ENCODE measurements around the gene ANXA3.
"Not testable (repeated sequence)": the region's sequence is repeated elsewhere in the genome, so short reads cannot be mapped to it uniquely, and the experiment has no call there.

Gene ANXA3

DNA sequence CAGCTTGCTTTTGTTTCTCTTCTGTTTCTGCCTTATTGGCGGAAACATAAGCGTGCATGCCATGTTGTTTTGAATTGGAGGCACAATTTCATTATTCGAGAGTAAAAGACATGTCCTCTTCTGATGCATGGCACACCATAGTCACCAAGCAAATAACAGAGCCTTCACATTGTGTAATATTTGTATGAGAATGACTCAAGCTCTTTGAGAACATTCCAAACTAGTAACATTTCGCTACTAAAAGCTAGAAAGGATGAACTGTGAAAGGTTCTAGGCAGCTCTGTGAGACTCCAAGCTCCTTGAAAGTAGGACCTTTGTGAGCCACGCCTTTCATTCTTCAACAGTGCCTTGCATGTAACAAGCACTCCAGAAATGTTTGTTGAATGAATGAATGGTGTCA is 9.2 kb upstream of the ANXA3 start:
- Histone ChIP-seq H3K36me3 (ENCODE audit: insufficient read depth) (no peaks in the 10 kb centered on the region), H3K4me3 (IDR thresholded peaks at IDR 0.05; ENCODE audit: insufficient read depth, low read depth, low read length) (no peak overlapping the region), H3K27me3 (ENCODE audit: insufficient read depth, low read depth) (no peaks in the 10 kb centered on the region), H3K79me2 (ENCODE audit: insufficient read depth, low read depth) (no peaks in the 10 kb centered on the region), H3K27ac (no peak overlapping the region), H3K4me2 (no peak overlapping the region), H2AFZ (ENCODE audit: low read depth) (no peak overlapping the region), H4K20me1 (ENCODE audit: insufficient read depth) (no peaks in the 10 kb centered on the region), H3K4me1 (ENCODE audit: low read depth, poor library complexity, severe bottlenecking) (no peaks in the 10 kb centered on the region), H3K9ac (no peak overlapping the region)
- TF ChIP-seq, protein P1, sequence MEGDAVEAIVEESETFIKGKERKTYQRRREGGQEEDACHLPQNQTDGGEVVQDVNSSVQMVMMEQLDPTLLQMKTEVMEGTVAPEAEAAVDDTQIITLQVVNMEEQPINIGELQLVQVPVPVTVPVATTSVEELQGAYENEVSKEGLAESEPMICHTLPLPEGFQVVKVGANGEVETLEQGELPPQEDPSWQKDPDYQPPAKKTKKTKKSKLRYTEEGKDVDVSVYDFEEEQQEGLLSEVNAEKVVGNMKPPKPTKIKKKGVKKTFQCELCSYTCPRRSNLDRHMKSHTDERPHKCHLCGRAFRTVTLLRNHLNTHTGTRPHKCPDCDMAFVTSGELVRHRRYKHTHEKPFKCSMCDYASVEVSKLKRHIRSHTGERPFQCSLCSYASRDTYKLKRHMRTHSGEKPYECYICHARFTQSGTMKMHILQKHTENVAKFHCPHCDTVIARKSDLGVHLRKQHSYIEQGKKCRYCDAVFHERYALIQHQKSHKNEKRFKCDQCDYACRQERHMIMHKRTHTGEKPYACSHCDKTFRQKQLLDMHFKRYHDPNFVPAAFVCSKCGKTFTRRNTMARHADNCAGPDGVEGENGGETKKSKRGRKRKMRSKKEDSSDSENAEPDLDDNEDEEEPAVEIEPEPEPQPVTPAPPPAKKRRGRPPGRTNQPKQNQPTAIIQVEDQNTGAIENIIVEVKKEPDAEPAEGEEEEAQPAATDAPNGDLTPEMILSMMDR (conservative IDR thresholded peaks at IDR 0.05; ENCODE audit: low read depth, low read length), result no peak

DNA sequence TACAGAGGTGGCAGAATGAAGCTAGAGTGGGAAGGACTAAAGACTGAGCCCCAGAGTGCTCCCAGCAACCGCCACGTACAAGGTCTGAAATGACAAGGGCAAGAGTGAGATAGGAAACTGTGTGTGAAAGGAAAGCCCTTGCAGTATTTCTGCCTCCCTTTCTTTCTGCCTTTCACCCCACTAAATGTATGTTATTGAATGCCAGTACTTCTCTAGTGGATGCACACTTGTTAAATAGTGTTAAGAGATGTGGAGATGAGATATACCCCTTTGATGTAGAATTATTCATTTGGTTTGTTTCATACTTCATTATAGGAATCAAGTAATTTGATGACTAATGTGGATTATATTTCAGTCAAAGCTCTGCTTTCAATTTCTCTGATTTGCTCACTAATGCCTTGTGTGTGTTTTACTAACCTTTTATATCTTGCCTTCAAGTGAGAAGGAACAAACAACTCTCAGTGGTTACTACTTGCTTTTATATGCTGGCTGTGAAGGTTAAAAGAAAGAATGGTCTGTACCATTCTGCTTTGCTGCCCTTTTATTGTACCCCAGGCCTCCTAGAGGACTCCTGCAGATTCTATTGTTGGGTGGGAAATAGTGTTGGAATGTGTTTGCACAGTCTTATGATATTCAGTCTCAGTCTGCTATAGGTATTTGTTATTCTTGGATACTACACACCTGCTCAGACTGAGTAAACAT is 8.0 kb upstream of the ANXA3 start:
- Histone ChIP-seq H2AFZ (ENCODE audit: low read depth) (no peak overlapping the region), H3K27me3 (ENCODE audit: insufficient read depth, low read depth) (no peaks in the 10 kb centered on the region), H4K20me1 (ENCODE audit: insufficient read depth) (no peaks in the 10 kb centered on the region), H3K4me3 (IDR thresholded peaks at IDR 0.05; ENCODE audit: insufficient read depth, low read depth, low read length) (no peak overlapping the region), H3K36me3 (ENCODE audit: insufficient read depth) (no peaks in the 10 kb centered on the region), H3K79me2 (ENCODE audit: insufficient read depth, low read depth) (no peaks in the 10 kb centered on the region), H3K27ac (no peak overlapping the region), H3K9ac (no peak overlapping the region), H3K4me2 (no peak overlapping the region), H3K4me1 (ENCODE audit: low read depth, poor library complexity, severe bottlenecking) (no peaks in the 10 kb centered on the region)
- TF ChIP-seq, protein P1 (conservative IDR thresholded peaks at IDR 0.05; ENCODE audit: low read depth, low read length), result no peak

DNA sequence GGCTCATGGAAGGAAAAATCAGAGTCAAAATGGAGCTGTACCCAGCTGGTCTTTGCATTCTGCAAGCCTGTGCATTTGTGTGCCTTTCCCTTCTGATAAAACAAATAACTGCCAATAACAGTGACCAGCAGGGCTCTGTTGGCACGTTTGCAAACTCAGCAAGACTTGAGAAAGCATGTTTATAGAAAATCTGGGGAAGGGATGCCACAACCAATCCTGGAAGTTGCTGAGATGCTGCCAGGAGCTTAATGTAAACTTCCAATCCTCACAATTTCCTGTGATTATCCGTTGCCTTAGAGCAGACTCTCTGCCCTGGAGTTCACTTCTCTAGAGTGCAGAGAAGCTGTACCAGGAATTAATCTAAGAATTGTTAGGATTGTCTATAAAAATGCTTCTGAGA is 6.9 kb upstream of the ANXA3 start:
- Histone ChIP-seq H3K27me3 (ENCODE audit: insufficient read depth, low read depth) (no peaks in the 10 kb centered on the region), H3K79me2 (ENCODE audit: insufficient read depth, low read depth) (no peaks in the 10 kb centered on the region), H3K4me3 (IDR thresholded peaks at IDR 0.05; ENCODE audit: insufficient read depth, low read depth, low read length) (no peak overlapping the region), H3K4me2 (no peak overlapping the region), H2AFZ (ENCODE audit: low read depth) (no peak overlapping the region), H4K20me1 (ENCODE audit: insufficient read depth) (no peaks in the 10 kb centered on the region), H3K9ac (no peak overlapping the region), H3K27ac (no peak overlapping the region), H3K36me3 (ENCODE audit: insufficient read depth) (no peaks in the 10 kb centered on the region), H3K4me1 (ENCODE audit: low read depth, poor library complexity, severe bottlenecking) (no peaks in the 10 kb centered on the region)
- TF ChIP-seq, protein P1 (conservative IDR thresholded peaks at IDR 0.05; ENCODE audit: low read depth, low read length), result no peak

DNA sequence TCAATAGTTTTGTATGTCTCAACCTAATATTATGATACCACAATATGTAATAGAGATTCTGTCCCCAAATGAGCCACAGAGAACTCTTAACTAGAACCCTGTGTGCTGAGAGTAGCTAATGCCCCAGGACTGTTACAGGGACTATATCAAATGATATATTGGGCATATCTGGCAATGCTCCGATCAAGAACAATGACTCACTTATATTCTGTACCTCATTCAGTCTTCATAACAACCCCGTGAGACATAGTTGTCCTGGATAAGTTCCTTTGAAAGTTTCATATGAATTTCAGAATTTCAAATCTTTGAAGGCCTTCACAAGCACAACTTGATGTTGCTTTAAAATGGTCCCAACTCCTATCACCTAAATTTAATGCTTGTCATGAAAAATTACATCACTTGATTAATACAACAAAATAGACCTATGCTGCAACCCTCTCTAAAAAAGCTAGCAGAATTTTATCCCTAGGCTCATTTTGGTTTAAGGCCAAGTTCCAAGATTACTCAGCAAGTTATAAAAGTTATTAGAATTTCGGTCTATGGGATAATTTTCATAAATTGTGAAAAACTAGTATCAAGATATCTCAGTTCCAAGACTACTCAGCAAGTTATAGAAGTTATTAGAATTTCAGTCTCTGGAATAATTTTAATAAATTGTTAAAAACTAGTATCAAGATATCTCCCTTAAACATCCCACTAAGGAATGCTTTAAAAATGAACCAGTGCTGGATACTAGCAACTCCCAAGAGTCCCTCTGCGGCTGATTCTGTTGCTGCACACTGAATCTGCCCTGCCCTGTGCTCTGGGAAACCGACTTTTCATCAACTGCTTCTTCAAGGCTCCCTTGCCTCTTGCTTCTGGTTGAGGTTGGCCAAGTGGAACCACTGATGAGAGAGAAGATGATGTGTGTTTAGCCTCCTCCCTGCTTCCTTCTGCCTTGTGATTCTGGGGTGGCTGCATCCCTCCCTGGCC is 6.0 kb upstream of the ANXA3 start:
- H3K27ac ChIP-seq, result no peak overlapping the region
- H2AFZ ChIP-seq (ENCODE audit: low read depth), result no peak overlapping the region
- no peak overlapping the region for H3K4me3 ChIP-seq (IDR thresholded peaks at IDR 0.05; ENCODE audit: insufficient read depth, low read depth, low read length)
- H3K9ac ChIP-seq, result no peak overlapping the region
- no peaks in the 10 kb centered on the region for H3K4me1 ChIP-seq (ENCODE audit: low read depth, poor library complexity, severe bottlenecking)
- TF ChIP-seq, protein P1 (conservative IDR thresholded peaks at IDR 0.05; ENCODE audit: low read depth, low read length), result no peak
- H3K79me2 ChIP-seq (ENCODE audit: insufficient read depth, low read depth), result no peaks in the 10 kb centered on the region
- H3K27me3 ChIP-seq (ENCODE audit: insufficient read depth, low read depth), result no peaks in the 10 kb centered on the region
- no peak overlapping the region for H3K4me2 ChIP-seq
- H3K36me3 ChIP-seq (ENCODE audit: insufficient read depth), result no peaks in the 10 kb centered on the region
- no peaks in the 10 kb centered on the region for H4K20me1 ChIP-seq (ENCODE audit: insufficient read depth)

DNA sequence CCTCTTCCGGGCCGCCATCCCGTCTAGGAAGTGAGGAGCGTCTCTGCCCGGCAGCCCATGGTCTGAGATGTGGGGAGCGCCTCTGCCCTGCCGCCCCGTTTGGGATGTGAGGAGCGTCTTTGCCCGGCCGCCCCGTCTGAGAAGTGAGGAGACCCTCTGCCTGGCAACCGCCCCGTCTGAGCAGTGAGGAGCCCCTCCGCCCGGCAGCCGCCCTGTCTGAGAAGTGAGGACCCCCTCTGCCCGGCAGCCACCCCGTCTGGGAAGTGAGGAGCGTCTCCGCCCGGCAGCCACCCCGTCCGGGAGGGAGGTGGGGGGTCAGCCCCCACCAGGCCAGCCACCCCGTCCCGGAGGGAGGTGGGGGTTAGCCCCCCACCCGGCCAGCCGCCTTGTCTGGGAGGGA is 3.7 kb upstream of the ANXA3 start:
- H2AFZ ChIP-seq (ENCODE audit: low read depth); H3K4me2 ChIP-seq; H4K20me1 ChIP-seq (ENCODE audit: insufficient read depth); H3K79me2 ChIP-seq (ENCODE audit: insufficient read depth, low read depth); H3K36me3 ChIP-seq (ENCODE audit: insufficient read depth); H3K4me1 ChIP-seq (ENCODE audit: low read depth, poor library complexity, severe bottlenecking); H3K9ac ChIP-seq; H3K27ac ChIP-seq; H3K27me3 ChIP-seq (ENCODE audit: insufficient read depth, low read depth); H3K4me3 ChIP-seq (IDR thresholded peaks at IDR 0.05; ENCODE audit: insufficient read depth, low read depth, low read length): not testable (repeated sequence)

DNA sequence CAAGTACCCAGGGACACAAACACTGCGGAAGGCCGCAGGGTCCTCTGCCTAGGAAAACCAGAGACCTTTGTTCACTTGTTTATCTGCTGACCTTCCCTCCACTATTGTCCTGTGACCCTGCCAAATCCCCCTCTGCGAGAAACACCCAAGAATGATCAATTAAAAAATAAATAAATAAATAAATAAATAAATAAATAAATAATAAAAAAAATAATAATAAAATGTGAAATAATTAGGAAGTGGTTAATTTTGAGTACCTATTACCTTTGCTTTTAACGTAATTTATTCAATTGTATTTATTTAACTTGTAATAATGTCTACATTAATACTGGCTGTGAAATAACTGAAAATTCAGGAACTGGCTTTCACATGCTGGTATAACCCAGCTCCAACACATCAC is 2.7 kb upstream of the ANXA3 start:
- not testable (repeated sequence) for H3K79me2 ChIP-seq (ENCODE audit: insufficient read depth, low read depth); H2AFZ ChIP-seq (ENCODE audit: low read depth); H3K27me3 ChIP-seq (ENCODE audit: insufficient read depth, low read depth); H3K9ac ChIP-seq; H3K4me3 ChIP-seq (IDR thresholded peaks at IDR 0.05; ENCODE audit: insufficient read depth, low read depth, low read length); H4K20me1 ChIP-seq (ENCODE audit: insufficient read depth); H3K36me3 ChIP-seq (ENCODE audit: insufficient read depth); H3K4me2 ChIP-seq; H3K4me1 ChIP-seq (ENCODE audit: low read depth, poor library complexity, severe bottlenecking); H3K27ac ChIP-seq
